GM19467 (cell line): ENCODE data around the gene CERKL.

Source experiments
- ATAC-seq: cut with Tn5 transposase; IDR thresholded peaks from one replicate; pipeline ENCODE4 v1.9.1; 2021; ENCODE audit warnings: mild to moderate bottlenecking, moderate library complexity; ENCODE audit not compliant: unreplicated experiment

The CERKL gene

DNA sequence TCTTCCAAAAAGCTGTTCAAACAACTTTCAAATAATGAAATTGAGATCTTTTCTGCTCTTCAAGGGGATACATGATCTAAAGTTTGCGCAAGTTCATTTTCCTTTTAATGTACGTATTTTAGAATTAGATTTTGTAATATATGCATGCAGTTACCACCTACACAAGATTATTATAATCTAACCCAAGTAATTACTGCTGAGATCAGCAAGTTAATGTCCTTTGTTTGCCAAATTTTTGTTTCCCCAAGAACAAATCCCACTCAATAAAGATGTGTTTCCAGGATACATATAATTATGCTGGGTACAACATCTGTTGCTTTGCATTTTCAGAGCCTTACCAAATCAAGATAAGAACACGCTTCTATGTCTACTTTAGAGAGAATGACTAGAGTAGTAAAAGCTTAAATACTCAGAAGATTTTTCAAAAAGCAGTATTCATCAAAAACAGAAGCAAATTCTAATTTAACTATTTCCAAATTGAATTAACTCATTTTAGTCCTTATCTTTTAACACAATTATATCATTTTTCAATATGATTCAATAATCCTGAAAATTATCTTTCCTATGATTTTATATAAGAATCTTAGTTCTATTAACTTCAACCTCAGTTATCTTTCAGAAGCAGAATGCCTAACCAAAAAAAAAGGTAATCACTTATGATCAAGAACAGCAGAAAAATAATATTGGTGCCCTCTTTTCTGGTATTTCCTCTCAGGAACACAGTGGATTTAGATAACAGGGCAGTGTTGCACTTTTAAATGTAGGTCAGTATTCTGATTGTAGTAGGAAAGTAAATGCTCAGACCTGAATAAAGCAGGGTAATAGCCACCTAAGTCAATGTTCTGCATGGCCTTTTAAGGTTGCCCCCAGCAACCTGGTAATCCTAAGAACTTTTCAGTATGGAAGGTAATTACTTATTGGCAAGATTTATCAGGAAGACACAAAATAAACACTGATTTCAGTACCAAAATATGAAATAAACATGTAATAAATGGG lies 28.0 kb downstream of the CERKL start:
- no peak for ATAC-seq

DNA sequence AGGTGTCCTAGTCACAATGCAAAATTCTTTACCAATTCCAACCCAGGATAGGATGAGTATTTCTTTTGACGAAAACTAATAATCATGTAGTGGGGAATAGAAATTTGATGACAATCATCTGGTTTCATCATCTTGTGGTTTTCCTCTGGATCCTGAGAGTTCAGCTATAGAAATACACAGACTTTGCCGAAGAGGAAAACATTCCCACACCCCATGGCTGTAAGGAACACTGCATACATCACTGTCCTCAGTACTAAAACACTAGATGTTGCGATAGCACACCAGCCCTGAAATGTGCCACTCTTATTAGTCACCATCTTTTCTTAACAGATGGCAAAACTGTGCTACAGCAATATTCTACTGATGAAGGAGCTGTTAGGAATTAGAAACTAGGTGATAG lies 29.4 kb downstream of the CERKL start:
- ATAC-seq: no peak

DNA sequence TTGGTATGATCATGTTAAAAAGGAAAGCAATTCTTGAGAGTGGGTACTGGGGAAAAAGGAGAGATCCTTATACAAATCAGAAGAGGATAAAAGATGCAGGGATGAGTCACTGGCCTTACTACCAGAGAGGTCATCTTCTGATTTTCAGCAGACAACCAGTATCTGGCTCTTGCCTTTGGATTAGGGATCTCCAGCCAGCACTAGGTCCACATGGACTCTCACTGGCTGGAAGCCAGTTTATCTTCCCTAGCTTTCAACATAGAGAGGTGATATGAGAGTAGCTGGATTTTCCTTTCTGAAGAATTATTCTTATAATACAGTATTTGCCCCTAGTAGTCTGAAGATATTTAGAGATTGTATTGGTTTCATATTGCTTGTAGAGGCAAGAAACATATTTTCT lies 30.2 kb downstream of the CERKL start:
- no peak for ATAC-seq

DNA sequence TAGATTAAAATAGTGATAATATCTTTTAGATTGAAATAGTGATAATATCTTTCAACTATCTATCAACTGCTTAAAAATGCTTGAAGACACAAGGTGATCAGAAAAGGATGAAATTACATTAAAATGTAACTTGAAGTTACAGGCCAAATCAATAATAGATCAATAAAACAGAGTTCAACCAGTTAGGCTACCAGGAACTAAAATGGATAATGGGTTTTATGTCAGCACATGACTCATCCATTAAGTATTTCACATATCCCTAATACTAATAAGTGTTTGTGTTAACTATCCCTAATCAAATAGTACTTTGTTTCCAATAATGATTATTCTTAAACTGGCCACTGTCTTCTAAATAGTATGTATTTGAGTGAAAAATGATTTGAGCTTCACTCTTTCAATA lies 33.7 kb downstream of the CERKL start:
- no peak for ATAC-seq

DNA sequence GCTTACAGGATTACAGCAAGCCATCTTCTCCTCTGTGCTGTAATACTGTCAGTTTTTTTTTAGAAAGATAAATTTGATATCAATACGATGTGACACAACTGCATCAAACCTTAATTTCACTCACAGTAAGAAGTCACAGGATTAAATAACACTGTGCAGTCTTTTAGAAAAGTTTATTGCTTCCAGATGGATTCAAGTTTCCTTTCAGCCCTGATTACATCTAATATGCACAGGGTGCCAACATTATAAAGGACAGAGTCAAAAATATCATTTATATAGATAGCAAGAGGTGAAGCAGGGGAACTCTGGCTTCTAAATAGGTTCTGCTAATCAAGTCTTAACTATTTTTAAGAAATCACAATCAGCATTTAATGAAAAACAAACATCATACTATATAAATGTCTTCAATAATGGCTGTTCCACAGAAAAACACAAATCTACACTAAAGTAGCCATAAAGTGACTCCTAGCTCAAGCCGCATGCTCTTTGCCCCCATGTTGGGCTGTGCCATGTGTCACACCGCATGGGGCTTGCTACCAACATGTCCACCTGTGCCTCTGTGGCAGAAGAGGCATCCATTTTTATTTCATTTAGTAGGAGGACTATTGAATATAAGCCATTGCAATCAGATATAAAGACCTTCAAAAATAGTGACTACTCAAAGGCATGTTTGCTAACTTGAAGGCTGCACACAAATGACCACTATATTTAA lies 35.0 kb downstream of the CERKL start:
- no peak for ATAC-seq

DNA sequence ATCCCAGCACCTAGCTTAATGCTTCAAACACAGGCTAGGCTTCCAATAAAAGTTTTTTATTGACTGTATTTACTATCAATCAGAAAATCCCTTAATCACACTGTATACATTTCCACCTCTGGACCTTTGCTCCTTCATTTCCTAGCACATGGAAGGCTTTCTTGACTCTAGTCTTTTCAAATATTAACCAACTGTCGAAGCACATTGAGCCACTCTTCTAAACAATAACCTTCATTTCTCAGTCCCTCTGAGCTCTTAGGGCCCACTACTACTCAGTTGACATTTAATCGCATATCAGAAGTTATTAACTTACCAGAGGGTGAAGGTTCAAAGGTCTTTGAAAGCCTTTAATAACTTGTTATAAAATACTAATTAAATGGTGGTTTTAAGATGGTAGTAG lies 37.4 kb downstream of the CERKL start:
- ATAC-seq: no peak

DNA sequence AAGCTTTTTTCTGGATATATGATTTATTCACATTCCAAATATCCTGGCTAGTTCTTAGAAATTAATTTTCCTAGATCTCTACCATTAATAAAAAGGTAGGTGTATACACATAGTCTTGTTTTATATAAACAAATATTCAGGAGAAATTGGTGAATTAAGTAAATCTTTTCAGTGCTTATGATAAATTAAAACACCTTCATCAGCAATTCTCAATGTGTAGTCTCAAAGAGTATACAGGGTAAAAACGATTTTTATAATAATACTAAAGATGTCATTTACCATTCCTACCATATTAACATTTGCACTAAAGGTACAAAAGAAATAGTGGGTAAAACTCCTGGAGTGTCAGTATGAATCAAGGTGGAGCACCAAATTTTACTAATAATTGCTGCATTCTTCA lies 40.2 kb downstream of the CERKL start:
- ATAC-seq: no peak

DNA sequence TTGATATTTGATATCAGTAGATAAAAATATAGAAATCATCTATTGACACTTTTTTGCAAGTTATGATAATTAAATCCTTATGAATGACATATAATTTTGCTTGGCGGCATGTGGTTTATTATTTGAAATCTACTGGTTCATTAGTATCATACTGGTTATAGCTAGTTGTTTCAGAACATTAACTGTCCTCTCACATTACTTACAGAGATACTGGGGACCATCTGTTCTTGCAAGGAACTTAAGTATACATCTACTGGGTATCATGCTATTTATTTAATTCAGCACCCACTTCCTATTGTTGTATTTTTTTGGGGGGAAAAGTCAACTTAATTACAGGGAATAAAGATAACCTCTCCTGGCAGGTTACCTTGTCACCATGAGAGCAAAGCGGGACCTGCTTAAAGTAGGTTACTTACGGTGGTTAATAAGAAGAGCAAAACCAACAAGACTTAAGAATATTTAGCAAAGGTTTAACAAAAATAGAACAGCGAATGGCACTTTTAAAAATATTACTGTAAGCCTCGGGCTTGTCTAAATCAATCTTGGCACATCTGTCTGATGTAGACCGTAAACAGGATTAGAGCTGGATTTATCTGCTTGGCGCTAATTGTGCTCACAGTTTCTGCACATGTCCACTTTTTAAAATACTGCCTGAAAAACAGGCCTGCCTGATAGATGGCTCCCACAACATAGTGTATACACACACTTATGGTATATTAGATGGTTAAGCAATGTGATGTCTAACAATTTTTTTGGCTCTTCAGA lies 41.8 kb downstream of the CERKL start:
- no peak for ATAC-seq

DNA sequence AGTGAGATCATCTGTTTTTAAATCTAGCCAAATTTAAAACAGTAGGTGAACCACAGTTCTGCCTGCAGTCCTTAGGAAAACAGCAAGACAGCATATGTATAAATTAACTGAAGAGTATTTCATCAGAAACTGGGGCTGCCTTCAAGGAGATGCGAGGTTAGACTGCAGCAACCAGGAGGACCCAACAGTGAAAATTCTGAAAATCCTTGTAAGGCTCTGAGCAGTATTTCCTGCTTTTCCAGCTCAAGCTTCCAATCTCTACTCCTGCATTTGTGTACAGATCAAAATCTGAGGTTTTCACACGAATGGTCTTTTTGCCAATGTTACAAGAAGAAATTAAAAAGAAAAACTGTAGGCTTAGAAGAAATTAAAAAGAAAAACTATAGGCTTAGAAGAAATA lies 43.7 kb downstream of the CERKL start:
- no peak for ATAC-seq

DNA sequence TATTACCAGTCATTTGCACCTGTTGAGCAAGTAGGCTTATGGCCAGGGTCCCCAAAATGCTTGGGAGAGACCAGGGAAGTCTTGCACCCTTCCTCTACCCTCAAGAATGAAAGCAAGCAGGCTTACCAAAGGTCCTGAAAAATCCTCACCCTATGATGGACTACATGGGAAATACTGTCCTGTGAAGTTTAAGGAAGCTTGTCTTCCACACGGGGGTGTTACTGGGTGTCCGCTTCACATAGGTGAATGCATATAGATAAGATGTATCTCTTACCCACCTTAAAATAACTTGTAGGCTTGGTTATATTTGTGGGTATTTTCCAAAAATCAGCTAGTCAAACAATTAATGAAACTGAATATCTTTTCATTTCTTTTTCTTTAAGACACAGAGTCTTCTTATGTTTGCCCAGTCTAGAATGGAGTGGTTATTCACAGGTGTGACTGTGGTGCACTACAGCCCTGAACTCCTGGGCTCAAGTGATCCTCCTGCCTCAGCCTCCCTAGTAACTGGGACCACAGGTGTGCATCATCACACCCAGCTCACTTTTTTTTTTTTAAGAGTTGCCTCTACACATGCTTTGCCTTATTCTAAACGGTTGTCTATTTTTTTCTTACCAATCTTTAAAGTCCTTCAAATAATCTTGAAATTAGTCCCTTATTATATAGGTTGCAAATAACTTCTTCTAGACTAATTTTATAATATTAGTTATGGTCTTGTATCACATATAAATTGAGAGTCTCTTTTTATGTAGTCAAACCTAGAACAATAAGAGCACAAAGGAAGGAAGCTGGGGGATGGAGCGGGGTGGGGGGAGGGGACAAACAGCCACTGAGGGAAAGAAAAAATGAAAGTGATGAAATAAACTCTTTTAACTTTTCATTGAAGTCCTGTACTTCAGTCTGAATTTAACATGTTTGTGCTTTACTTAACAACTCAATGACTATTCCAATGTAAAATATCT lies 49.0 kb downstream of the CERKL start:
- no peak for ATAC-seq

DNA sequence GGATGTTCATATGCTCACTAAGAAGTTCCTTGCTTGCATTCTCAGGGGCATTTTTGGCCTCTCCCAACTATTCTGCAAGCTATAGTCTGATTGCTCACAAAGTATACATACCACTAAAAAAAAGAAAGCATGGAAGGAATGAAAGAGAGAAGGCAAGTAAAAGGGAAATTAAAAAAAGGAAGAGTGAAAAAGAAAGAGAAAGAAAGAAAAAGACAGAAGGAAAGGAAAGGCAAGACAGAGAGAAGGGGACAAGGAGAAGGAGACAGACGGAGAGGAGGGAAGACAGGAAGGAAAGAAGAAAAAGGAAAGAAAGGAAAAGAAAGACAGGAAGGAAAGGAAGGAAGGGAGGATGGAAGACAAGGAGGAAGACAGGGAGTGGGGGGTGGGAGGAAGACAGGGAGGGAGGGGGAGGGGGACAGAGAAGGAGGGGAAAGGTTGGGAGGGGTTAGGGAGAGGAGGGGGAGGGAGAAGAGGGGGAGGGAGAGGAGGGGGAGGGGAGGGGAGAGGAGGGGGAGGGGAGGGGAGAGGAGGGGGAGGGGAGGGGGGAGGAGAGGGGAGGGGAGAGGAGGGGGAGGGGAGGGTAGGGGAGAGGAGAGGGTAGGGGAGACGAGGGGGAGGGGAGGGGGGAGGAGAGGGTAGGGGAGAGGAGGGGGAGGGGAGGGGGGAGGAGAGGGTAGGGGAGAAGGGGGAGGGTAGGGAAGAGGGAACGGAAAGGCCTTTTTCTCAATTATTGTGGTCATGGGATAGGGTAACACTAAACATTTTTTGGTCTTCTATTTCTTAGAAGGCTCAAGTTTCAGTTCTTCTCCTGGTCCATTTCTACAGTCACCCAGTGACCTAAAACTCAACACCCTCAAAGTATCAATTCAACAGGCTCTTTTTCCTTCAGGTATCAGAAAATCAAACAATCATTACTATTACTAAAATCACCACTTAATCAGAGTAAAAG lies 50.7 kb downstream of the CERKL start:
- no peak for ATAC-seq

DNA sequence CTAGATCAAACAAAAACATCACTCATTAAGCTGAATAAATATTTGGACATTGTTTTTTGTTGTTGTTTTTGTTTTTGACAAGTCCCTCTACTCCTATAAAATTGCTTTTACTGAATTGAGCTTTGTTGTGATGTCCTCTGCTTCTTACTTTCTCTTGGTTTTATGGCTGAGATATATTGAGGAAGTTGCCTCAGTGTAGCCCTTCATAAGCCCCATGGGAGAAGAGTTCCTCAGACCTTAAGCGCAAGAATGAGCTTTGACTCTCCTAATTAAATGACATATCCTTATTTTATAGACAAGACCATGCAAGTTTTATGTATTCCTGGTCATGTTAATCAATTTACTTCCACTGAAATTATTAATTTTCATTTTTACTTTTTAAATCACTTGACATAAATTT lies 54.9 kb downstream of the CERKL start:
- no peak for ATAC-seq

DNA sequence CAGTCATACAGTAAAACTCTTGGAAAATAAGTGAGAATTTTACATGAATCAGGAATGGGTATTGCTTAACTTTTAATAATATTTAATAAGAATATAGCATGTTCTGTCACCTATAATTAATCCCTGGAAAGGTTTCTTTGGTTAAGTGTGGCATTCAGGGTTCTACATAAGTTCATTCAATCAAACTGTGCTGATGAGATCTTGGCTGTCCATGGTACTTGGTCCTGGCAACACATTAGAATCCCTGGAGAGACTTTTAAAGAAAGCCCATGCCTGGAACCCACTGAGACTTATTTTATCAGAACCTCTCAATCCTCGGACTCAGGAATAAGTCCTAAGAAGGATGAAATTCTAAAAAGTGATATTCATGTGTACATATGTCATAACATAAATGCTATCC lies 60.3 kb downstream of the CERKL start:
- no peak for ATAC-seq

DNA sequence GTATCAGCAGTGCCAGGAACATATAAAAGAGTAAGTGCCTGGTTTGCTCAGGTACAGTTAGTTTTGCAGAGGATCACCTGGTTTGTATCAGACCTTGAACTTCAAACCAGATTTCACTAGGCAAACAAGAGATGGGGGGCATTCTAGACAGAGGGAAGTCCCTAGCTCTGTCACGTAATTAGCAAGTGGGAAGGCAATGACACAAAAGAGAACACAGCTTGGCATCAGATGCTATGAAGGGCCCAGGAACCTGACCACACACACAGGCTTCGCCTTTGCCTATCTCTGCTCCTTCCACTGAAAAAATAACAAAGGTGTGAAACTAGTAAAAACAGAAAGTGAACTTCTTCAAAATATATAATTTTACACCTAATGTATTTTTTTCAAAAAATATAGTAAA lies 62.6 kb downstream of the CERKL start:
- no peak for ATAC-seq

DNA sequence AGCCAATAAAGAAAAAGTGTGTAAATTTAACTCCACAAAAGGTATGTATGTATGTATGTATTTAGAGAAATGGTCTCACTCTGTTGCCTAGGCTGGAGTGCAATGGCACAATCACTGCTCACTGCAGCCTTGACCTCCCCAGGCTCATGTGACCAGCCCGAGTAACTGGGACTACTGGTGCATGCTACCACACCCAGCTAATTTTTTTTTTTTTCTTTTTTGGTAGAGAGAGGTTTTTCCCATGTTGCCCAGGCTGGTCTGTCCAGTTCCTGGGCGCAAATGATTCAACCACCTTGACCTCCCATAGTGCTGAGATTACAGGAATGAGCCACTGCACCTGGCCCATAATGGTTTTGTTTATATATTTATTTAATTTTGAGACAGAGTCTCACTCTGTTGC lies 67.1 kb downstream of the CERKL start:
- ATAC-seq: no peak

DNA sequence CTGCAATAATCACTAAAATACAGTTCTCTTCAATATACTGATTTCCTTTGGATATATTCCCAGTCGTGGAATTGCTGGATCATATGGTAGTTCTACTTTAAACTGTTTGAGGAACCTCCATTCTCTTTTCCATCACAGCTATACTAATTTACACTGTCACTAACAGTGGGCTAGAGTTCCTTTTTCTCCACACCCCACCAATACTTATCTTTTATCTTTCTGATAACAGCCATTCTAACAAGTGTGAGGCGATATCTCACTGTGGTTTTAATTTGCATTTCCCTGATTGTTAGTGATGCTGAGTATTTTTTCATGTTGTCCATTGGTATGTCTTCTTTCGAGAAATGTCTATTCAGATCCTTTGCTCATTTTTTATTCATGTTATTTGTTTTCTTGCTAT lies 68.4 kb downstream of the CERKL start:
- ATAC-seq: no peak

DNA sequence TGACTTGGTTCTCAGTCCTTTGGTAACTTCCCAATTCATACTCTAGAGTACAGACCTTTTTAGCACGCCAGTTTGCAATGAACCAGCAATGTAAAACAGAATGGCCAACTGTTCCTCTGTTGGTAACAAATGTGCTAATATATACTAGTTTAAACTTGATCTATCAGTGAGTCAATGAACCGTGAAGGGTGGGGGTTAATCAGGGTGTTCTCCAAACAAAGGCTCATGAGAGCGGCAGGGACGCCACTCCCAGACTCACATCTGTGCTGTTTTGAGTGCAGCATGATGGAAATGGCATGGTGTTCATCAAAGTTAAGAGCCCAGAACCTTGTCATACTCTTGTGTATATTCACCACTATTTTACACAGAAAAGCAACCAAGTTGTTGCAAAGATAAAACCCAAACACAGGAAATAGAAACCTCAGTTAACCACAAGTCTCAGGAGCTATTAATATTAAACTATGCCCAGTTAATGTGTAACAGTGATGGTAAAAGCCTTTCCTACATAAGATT lies 70.3 kb downstream of the CERKL start:
- ATAC-seq: peak; percentile 96

DNA sequence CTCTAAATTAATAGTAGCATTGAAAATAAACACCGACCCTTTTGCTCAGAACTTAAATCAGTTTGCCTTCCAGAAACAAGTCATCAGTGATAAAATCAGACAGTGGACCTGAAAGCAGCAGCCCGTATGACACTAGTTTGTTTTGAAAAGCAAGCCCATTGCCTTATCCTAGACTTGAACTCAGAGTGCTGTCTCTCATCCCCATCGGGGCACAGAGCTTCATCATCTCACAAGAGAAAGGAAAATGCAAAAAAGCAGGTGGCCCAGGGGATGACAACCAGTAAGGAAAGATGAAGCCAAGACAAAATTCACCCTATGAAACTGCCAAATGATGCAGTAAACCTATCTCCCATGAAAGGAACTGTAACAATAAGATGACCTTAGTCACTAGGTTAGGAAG lies 71.2 kb downstream of the CERKL start:
- ATAC-seq: no peak

DNA sequence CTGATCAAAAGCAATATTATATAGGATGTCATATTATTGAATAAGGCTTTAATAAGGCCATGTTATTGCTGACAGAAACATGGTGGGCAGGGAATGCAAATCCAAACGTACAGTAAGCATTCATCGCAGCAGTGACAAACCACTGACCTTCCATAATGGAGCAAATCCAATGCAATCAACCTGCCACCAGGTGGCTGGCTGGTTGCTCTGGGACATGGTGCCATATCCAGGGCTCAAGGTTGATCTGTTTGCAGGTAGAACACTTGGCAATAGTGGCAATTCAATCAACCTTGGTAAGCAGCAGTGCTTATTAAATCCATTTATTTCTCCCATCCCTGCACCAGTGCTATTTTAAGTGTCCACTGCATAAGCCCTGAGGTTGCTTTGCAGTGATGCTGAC lies 75.4 kb downstream of the CERKL start:
- ATAC-seq: no peak
